ENCODE data around the gene CFAP77. TPM values are rescaled to one million over a fixed set of nuclear protein-coding genes. Genes with fewer than 3 reads are reported as not detected.

Gene CFAP77
- polyA plus RNA-seq, 3 donors, result not detected

Other genes starting within 250 kb of the CFAP77 start
- gene NTNG2, start 248.2 kb upstream of the CFAP77 start, polyA plus RNA-seq, result under 1 TPM; 0.55 to 0.79 (median 0.67) TPM
- 10 to 100 TPM in 2 of 3 donors, 1 to 10 TPM in 1; 9.0 to 17.1 (median 15.1) TPM for gene SETX, start 55.2 kb upstream of the CFAP77 start, polyA plus RNA-seq
- gene TTF1, start 3.4 kb upstream of the CFAP77 start, polyA plus RNA-seq, result 10 to 100 TPM in 2 of 3 donors, 1 to 10 TPM in 1; 8.8 to 11.5 (median 11.3) TPM
- gene BARHL1, start 172.4 kb downstream of the CFAP77 start, polyA plus RNA-seq, result not detected

Measured in adipose tissue (tissue), 3 donors.